ENCODE results near the gene TOP3A.

GRCh38 chr17:18225642-18226283, 89.0 kb downstream of the TOP3A start:
- TF ChIP-seq EZH2 (IDR thresholded peaks at IDR 0.05; ENCODE audit: borderline replicate concordance, low read depth, low read length, poor library complexity, severe bottlenecking), result no peak
- no peak for TF ChIP-seq CTCF (conservative IDR thresholded peaks at IDR 0.05; ENCODE audit: low read depth, low read length)

Data from A673 (cell line).